HG02852 (cell line): Measurements from ENCODE around the gene DOCK8.
"Not testable (repeated sequence)": the region's sequence is repeated elsewhere in the genome, so short reads cannot be mapped to it uniquely, and the experiment has no call there.

Experiments
- ATAC-seq: cut with Tn5 transposase; IDR thresholded peaks from one replicate; pipeline ENCODE4 v1.9.1; 2021; ENCODE audit warnings: mild to moderate bottlenecking, moderate library complexity; ENCODE audit not compliant: unreplicated experiment

DOCK8 gene

DNA sequence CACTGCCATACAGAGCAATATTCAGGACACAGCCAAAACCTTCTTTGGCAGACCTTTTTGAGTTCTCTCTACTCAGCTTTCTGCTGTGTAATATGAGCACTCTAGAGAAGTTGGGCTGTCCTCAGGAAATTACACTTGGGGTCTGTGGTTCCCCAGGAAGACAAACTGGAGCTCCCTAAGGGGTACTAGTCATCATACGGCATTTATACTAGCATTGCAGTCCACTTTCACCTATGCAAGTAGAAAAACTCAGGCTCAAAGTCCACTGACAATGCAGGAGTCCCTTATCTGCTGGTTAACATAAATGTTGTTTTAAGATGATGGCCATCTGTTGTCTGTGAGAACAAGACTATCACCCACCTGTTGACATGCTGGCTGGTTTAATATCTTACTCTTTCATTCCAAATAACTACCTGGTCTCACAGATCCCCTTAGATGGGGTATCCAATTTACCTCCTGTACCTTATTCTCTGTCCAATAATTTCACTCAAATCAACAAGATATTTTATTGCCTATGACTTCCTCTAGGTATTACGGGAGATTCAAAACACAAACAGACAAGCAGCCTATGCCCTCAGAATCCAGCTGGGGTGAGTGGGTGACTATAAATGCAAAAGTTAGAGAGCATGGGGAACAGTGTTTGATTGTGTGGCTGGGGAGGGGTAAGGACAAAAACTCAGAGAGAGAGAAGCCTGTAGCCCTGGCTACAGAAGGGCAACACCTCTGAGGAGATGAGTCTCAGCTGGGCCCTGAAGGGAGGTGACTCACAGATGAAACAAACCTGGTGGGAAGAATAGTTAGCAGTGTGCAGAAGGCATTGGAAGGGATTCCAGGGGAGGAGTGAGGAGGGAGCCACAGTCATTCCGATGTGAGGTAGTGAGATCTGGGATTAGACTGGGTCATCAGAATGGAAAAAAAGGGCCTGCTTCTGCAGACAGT is 10.2 kb downstream of the DOCK8 start:
- no peak for ATAC-seq

DNA sequence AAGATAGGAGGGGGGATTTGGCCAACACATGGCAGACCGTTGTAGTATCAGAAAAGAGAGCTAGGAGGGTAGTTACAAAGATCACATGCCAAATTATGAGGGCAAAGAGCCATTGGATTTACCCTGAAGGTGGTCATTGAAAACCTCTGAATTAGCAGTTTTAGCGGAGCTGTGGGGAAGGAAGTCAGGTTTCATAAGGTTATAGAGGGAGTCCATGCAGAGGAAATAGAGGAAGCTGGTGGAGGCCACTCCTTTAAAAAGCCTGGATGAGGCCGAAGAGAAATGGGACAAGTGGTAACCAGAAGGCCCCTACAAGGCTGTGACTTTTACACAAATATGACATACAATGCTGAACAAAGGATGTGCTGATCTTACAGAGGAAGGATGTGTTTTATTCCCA is 13.2 kb downstream of the DOCK8 start:
- no peak for ATAC-seq

DNA sequence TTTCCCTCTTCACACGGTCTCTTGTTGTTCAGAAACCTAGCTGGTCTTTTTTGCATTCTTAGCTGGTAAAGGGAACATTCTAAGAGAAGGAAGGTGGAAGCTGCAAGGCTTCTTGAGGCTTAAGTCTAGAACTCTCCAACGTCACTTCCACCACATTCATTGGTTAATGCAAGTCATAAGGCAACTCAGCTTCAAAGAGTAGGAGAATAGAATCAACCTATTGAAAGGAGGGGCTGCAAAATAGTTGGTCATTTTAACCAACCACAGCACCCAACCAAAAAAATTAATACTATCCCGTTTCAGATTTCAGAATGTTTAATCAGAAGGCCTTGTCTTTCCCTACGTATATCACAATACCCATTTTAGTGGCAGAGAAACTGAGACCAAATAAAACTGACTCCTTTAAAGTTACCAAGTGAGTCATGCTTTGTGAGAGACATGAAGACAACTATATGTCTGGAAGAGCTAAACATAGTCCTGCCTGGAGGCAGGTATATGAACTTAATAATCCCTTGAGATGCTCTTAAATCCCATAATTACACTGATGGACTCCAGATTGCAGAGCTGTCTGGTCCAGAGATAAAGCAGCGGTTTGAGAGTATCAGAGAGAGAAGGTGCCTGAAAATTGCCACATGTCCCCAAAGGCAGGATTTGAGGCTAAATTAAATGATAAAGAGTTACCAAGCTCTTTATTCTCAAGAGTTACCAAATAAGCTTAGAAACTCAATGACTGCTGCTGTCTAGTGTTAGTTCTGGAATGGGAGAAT is 14.4 kb downstream of the DOCK8 start:
- no peak for ATAC-seq

DNA sequence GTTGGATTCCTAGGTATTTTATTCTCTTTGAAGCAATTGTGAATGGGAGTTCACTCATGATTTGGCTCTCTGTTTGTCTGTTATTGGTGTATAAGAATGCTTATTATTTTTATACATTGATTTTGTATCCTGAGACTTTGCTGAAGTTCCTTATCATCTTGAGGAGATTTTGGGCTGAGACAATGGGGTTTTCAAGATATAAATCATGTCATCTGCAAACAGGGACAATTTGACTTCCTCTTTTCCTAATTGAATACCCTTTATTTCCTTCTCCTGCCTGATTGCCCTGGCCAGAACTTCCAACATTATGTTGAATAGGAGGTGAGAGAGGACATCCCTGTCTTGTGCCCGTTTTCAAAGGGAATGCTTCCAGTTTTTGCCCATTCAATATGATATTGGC is 17.0 kb downstream of the DOCK8 start:
- ATAC-seq = not testable (repeated sequence)

DNA sequence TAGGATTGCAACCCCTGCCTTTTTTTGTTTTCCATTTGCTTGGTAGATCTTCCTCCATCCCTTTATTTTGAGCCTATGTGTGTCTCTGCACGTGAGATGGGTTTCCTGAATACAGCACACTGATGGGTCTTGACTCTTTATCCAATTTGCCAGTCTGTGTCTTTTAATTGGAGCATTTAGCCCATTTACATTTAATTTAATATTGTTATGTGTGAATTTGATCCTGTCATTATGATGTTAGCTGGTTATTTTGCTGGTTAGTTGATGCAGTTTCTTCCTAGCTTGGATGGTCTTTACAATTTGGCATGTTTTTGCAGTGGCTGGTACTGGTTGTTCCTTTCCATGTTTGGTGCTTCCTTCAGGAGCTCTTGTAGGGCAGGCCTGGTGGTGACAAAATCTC is 19.0 kb downstream of the DOCK8 start:
- ATAC-seq = not testable (repeated sequence)

DNA sequence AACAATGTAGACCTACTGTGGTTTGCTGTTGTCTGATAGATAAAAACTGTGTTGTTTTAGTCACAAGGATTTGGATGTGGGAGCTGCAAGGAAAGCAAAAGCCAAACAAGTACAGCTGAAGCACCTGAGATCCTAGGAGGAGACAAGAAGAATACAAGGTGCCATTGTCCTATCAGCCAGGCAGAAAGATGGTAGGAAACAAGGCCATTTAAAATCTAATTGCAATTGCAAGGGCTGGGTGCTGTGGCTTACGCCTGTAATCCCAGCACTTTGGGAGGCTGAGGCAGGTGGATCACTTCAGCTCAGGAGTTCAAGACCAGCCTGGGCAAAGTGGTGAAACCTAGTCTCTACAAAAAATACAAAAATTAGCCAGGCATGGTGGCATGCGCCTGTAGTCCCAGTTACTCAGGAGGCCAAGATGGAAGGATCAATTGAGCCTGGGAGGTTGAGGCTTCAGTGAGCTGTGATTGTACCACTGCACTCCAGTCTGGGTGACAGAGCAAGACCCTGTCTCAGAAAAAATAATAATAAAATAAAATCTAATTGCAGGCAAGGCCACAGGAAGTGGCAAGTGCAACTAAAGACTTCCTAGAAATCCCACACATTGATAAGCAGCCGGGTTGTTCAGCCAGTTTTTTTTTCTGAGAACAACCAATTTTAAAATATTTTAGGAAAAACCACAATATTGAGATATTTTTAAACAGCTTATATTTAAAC is 22.6 kb downstream of the DOCK8 start:
- ATAC-seq = no peak

DNA sequence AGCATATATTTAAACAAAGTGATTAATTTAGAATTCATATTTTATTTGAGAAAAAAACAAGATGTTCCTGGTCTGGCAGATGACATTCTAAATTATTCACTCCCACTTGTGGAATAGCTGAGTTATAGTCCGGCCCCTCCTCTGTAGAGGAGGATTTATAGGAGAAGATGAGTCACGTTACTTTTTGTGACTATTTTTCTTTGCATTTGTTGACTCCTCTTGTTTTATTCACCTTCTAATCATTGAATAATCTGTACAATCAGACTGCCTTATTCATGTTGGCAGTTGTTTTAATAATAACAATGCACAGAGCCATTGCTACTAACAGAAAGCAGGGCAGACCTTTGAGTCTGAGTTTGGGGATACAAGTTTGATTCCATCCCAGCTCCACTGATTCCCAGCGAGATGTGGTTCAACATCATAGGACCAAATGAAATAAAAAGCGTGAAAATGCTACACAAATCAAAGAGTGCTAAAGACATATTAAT is 23.2 kb downstream of the DOCK8 start:
- no peak for ATAC-seq

DNA sequence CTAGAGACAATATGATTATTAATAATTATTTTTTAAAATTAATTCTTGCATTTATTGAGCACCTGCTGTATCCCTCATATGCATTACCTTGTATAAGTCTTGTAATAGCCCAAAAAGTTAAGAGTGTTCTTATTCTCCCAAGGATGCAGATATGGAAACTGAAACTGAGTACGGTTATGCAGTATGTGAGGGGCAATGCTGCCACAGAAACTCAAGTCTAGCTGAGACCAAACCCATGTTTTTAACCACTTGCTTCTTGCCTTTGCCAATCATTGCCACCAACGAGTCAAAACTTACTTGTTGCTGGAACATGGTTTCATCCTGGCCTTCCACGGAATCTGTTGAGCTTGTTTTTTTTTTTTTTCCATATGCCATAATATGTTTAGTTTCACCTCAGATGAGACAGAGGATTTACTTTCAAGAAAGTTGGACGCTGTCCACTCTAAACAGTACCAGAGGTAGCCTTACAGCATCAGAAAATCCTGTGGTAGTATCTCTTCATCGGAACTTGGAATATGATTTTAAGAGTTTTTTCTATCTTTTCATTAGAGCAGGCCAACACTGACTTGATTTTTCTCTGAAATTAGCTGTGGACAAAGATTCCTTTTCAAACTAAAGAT is 27.9 kb downstream of the DOCK8 start:
- no peak for ATAC-seq

DNA sequence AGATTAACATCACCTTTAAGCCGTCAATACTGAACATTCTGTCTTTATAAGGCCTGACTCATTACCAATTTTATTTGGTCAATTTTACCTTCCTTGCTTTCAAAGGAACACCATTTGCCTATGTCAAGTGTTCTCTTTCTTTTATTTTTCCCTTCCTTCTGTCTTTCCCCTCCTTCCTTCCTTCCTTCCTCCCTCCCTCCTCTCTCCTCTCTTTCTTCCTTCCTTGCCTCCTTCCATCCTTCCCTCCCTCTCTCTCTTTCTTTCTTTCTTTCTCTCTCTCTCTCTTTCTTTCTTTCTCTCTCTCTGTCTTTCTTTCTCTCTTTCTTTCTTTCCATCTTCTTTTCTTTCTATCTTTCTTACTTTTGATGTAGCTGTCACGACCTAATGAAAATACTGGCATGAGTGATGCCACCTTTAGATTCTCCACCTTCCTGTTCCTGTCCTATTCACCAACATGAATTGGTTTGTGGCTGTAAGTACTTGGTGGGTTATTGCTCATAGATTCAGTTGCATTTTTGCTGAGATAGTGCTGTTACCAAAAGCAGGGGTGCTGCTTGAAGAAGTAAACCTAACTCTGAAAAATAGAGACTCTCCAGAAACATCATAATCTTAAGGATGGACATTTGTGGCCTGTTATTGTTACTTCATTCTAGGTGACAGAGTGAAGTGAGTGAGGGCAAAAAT is 33.8 kb downstream of the DOCK8 start:
- ATAC-seq = no peak

DNA sequence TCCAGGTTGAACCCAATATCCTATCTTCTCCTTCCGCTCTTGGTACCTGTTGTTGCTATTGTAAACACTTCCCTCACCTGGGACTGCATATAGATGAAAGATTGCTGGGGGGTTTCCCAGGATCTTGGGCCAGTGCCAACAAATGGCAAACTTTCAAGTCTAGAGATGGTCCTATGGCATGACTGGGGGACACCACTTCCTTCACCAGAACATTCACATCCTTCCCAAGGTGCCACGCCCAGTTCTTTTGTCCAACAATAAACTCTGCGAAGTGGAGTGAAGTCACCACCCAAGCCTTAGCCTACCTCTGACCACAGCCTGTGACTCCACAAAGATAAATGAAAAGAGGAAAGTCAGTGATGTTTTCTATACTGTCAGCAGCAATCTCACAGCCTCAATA is 34.4 kb downstream of the DOCK8 start:
- no peak for ATAC-seq

DNA sequence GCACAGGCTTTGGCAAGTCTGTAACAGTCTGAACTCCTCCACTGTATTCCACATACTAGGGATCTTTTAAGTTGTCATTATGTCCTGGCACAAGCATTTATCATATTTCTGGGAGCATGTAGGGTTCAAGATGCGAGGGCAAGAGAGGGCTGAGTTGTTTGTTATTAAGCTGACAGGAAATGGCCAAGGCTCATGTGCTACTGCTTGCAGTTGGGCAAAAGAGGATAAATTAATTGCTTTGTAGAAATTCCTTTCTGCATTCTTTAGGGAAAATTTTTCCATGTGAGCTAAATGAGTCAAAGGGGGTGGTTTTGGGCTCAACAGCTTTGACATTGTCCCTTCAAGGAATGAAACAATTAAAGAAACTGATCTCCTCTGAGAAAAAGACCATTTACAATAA is 35.4 kb downstream of the DOCK8 start:
- ATAC-seq = no peak

DNA sequence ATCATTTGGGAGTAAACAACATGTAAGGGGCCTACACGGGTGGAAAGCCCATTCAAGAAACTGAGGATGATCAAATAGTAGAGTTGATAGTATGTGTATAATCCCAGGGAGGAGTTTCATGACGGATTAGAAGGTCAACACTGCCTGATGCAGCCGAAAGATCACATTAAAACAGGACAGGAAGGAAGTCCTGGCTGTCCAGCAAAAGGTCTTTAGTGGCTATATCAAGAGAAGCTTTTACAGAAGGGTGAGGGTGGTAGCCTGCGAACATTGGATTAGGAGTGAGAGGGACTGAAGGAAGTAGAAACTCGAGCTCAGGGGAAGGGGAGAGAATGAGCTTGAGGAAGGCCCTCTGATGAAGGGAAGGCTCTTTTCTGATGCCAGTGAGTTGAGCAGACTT is 36.0 kb downstream of the DOCK8 start:
- no peak for ATAC-seq

DNA sequence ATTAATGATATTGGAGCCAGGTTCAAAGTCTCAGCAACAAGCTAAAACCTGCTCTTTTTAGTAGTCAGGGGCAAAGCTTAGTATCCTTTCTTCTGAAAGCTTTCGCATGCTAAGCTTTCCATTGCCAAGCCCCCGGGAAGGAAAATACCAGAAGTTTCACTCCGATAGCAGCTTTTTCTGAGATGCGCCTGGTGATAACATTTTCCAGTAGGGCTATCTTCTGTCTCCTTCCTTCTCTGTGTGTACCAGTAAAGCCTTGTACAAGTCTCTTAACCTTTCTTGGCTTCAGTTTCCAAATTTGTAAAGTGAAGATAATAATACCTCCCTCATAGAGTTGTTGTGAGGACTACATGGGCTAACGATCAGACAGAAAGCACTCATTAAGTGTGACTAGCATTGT is 36.7 kb downstream of the DOCK8 start:
- no peak for ATAC-seq

DNA sequence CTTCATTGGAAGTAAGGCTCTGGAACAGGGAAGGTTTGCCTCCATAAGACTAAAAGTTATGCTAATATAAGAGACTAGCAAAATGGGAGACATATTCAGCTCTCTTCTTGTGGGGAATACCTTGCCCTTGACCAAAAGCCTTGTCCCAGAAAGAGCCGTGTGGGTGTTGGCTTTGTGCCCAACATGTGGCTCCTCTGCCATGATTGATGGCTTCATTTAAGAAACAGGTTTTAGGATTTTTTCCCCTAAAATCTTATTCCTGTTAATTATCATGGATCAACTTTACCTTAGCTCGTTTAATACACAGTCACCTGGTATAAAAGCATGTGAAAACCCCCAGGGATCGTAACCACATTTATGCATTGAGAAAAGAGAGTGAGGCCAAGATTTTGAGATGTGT is 38.9 kb downstream of the DOCK8 start:
- no peak for ATAC-seq

DNA sequence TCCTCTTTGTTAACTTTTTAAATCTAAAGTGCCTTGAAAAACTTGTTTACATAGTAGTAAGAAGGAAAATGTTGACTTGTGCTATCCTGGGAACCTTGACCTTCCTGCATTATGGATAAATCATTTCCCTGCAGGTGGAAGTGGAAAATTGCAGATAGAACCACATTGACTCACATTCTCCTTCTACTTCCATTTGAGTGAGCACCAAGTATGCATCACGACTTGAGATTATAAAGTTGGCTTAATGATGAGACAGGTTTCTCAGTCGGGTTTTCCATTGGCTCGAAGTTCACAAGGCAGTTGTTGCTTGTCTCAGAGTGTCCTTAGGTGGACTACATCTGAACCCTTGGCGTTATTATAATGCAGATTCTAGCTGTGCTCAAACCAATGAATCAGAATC is 39.9 kb downstream of the DOCK8 start:
- ATAC-seq = no peak

DNA sequence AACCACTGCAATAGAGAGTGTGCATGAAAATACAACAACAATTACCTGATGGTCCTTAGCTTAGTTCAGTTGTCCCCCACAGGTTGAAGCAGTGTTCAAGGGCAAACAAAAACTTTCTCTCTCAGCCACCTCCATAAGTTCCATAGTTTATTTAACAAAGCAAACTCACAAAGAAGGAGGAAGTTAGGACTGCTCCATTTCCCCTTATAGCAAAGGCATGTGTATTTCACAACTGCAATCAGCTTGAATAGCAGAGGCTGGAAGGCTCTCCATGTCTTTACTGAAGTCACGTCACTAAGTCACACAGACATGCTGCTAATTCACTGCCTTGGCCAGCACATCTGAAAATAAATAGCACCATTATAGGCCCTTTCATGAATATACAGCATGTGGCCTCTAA is 43.3 kb downstream of the DOCK8 start:
- ATAC-seq = no peak

DNA sequence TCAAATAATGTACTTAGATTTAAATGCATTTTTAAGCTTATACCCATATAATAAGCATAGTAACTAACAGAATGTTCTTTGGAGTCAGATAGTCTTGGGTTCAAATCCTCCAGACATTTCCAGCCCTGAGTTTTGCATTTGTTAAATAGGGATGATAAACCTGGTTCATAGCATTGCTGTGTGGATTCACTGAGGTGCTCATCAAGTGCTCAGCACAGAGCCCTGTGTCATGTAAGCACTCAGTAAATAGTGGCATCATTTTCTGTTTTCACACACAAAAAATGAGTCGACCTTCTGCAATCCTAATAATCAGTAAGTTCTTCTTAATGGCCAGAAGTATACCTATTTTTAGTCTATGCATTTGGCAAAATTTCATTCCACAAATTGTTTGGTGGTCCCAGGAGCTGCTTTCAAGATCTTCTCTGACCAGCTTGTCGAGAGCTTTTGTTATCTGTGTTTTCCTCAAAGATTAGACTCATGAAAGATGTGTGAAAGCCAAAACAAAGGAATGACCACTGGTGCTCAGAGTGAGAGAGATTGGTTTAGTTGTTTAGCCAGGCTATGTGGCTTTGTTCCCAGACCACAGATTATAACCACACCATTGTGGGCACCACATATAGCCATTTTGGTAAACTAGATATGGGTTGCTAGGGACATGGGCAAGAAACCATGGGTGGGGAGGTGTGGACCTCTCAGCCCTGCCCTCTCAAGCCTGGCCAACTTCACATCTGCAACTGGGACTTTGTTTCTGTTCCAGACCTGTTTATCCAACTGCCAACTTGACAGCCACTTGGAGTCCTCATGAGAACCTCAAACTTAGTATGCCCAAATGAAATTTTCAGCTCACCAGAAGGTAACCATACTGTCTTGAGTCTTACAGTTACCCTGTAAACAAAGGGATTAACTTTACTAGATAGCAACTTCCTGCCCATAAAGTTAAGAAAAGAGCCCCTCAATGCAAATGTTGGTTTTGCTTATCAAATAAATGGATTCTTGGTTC is 45.0 kb downstream of the DOCK8 start:
- no peak for ATAC-seq

DNA sequence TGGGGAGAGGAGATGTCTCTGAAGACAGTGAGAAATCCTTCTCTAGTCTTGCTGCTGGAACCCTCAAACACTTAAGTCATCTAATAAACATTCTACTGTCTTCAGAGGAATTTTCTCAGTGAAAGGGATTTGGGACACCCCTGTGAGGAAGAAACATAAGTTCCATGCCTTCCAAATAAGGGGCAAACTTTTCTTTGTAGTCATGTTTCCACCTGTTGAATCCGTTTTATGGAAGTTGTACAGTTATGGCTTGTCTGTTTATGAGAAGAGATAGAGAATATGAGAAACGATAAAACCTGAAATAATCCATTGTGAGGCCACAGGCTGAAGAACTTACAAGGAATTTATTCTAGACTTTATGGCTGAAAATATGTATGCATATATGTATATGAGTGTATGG is 49.6 kb downstream of the DOCK8 start:
- no peak for ATAC-seq

DNA sequence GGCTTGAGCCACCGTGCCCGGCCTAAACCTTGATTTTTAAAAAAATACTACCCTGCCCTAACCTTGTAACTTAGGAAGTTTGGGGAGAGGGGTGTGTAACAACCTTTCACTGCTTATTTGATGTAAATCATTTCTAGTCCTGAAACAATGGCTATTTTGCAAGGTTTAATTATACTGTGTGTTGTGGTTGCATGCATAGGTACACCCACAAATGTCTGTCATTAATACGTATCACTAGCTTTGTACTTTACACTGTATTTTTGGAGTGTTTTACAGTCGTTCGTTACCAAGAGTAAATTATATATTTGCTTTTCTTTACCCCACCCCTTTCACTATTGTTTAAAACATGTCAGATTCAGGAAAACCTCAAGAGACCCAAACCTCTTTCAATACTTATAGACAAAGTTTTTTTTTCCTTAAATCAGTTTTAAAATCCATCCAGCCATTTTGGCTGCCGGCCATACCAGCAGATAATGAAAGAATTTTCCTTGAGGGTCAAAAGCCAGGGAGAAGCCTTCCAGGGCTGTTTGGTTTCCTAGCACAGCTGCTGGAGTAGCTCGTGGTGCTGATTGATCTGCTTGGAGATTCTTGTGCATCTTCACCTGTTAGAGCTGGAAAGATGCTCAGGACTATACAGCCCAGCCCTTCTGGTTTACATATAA is 50.7 kb downstream of the DOCK8 start:
- ATAC-seq = no peak
